Right lobe of liver (tissue), 6 donors: ENCODE data around the gene OR5B2. TPM values are rescaled to one million over a fixed set of nuclear protein-coding genes. Genes with fewer than 3 reads are reported as not detected.

Source experiments
- ATAC-seq, 4 donors: fragments of 200-7000 bp; cut with Tn5 transposase; one replicate each; pipeline ENCODE4 v1.9.1; 2020; ENCODE audit warnings: mild to moderate bottlenecking in 4 of 4, moderate library complexity in 4 of 4
- DNase-seq, 3 donors: peaks; one replicate each; pipeline ENCODE4 v3.0.0-alpha.2; 2020
- H3K27ac ChIP-seq, 3 donors: fragments of 200-600 bp; one replicate each; pipeline ENCODE4 v1.8.0; 2022
- H3K27me3 ChIP-seq, 2 donors: fragments of 200-600 bp; one replicate each; pipeline ENCODE4 v1.8.0; 2022
- H3K36me3 ChIP-seq, 4 donors: fragments of 200-600 bp; sonication (generic) in 1 of 4; one replicate each; pipeline versions ENCODE4 v1.5.1 to v1.8.0; 2017 to 2022; ENCODE audit warnings: control low read depth in 1 of 4
- H3K4me1 ChIP-seq, 4 donors: fragments of 200-600 bp; sonication (generic) in 1 of 4; one replicate each; pipeline versions ENCODE4 v1.5.1 to v1.8.0; 2017 to 2022; ENCODE audit warnings: control low read depth in 1 of 4
- H3K4me3 ChIP-seq, 3 donors: fragments of 200-600 bp; one replicate each; pipeline ENCODE4 v1.8.0; 2022
- H3K9me3 ChIP-seq, 4 donors: fragments of 200-600 bp; sonication (generic) in 1 of 4; one replicate each; pipeline versions ENCODE4 v1.5.1 to v1.8.0; 2017 to 2022; ENCODE audit warnings: control low read depth in 1 of 4
- CTCF ChIP-seq, 4 donors: fragments of 200-600 bp in 3 of 4; fragments of 450-650 bp in 1 of 4; IDR thresholded peaks; one replicate each; pipeline versions ENCODE4 v1.5.1 to v1.8.0; 2016 to 2022; ENCODE audit warnings: antibody characterized with exemption in 4 of 4, mild to moderate bottlenecking in 2 of 4
- POLR2A ChIP-seq: fragments of 450-650 bp; IDR thresholded peaks from one replicate; pipeline ENCODE4 v1.6.1; 2017; ENCODE audit warnings: antibody characterized with exemption, mild to moderate bottlenecking
- WGBS: methylation state at CpG from one replicate; pipeline ENCODE4 v1.1.6; 2018; ENCODE audit warnings: low coverage, low lambda C conversion rate; ENCODE audit not compliant: insufficient coverage; ENCODE audit errors: missing lambda C conversion rate; 5-methylcytosine and 5-hydroxymethylcytosine counted together
- intact Hi-C, 2 donors: fragments of 100-400 bp; cut with DNase I; formaldehyde crosslinking; loops; one replicate each; pipeline versions ENCODE4 v1.11.2 to v1.14.1; 2022
- total RNA-seq, 6 experiments: library from RNA; depleted of rRNA in 2 of 6; stranded (reverse); fragments of >200 nt in 2 of 6; fragmentation: NEBNext Ultra II Directional in 3 of 6; extraction: Animal tissue kit (Norgen Biotek cat#: 25700) in 3 of 6; gene quantifications; one replicate each; pipeline versions ENCODE4 v1.1.0 to v1.2.4, GENCODE V29; 2016 to 2023
- donor health status: DM: no; HTN: yes; CAD: no.
- donor health status: DM: no; HTN: no; CAD: no.
- donor health status: DM: no; HTN: no; CAD: no.
- donor health status: DM: no; HTN: yes; CAD: no.
- donor health status: DM: no; HTN: yes; CAD: no.

OR5B2 gene
- total RNA-seq, 6 experiments from 2014 or later, result not detected

DNA sequence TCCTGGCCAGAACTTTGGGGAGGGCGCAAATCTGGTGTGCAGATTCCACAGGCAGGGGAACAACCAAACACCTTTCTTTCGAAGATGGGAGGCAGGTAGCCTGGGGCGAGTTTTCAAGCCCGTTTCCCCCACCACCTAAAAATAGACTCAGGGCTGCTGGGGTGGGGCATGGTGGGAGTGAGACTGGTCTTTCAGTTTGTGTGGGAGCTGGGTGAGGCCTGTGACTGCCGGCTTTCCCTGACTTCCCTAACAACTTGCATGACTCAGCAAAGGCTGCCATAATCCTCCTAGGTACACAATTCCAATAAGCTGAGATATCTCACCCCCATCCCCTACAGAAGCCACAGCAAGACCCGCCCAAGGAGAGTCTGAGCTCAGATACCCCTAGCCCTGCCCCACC is 18.4 kb upstream of the OR5B2 start:
- no peaks in the 10 kb centered on the region for H3K27me3 ChIP-seq
- no peak overlapping the region for H3K27ac ChIP-seq
- H3K9me3 ChIP-seq, result no peaks in the 10 kb centered on the region
- ATAC-seq (no peak), DNase-seq (no peak)
- no peaks in the 10 kb centered on the region for H3K36me3 ChIP-seq
- TF ChIP-seq CTCF (IDR thresholded peaks at IDR 0.05) (no peak), POLR2A (no peak)
- no peaks in the 10 kb centered on the region for H3K4me1 ChIP-seq
- intact Hi-C loops, result no loop called here
- 0% methylated on average over 1 of the region's 6 CpGs for WGBS
- no peak overlapping the region for H3K4me3 ChIP-seq

DNA sequence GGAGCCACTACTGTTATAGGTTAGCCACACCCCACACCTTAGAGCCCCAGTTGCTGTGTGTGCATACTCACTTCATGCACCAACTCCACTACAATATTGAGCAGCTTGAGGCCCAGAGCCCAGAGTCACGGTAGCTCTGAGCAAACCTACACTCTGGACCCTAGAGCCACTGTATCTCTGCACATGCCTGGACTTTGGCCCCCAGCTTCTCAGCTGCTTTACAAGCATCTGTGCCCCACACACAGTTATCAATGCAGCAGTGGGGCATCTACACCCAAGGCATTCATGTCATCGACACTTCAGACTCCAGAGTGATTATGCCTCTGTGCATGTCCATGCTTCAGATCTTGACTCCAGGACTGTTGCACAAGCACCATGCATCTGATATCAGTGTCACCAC is 16.4 kb upstream of the OR5B2 start:
- intact Hi-C loops, result no loop called here
- no peaks in the 10 kb centered on the region for H3K4me1 ChIP-seq
- TF ChIP-seq CTCF (IDR thresholded peaks at IDR 0.05) (no peak), POLR2A (no peak)
- no peak overlapping the region for H3K4me3 ChIP-seq
- no peaks in the 10 kb centered on the region for H3K27me3 ChIP-seq
- ATAC-seq, result no peak
- H3K36me3 ChIP-seq, result no peaks in the 10 kb centered on the region
- WGBS, result 60% methylated on average over 1 of the region's 2 CpGs
- DNase-seq, result no peak
- no peaks in the 10 kb centered on the region for H3K9me3 ChIP-seq
- no peak overlapping the region for H3K27ac ChIP-seq

DNA sequence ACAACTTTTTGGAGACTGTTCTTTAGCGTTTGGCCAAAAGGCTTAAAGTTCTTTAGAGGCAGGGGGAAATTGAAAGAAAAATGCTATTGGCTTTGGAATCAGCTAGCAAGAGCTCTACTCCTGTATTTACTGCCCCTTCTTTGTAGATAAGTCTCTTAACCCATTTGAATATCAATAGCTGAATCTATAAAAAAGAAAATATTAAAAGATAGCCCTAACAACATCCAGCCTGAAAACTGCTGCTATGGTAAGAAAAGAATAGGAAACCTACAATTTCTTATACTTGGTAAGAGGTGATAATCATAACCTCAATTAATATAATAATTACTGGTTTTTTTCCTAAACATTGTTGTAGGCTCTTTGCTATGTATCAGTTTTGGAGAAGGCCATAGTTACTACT is 14.2 kb upstream of the OR5B2 start, which contains the start of gene OR5B12:
Gene OR5B12, minus strand, starts transcription at position 101 of the 400 bp plus-strand sequence. CDS start 2,085 bp downstream, outside the sequence.
- H3K9me3 ChIP-seq, result no peaks in the 10 kb centered on the region
- DNase-seq (no peak), ATAC-seq (no peak)
- no peaks in the 10 kb centered on the region for H3K36me3 ChIP-seq
- no peak for TF ChIP-seq CTCF (IDR thresholded peaks at IDR 0.05)
- TF ChIP-seq POLR2A, result no peak
- H3K4me1 ChIP-seq, result no peaks in the 10 kb centered on the region
- whole genome bisulfite sequencing, result 50% methylated on average over 1 of the region's 1 CpG
- intact Hi-C loops, result no loop called here
- H3K4me3 ChIP-seq, result no peak within 1 kb of the TSS
- no peak within 1 kb of the TSS for H3K27ac ChIP-seq
- no peaks in the 10 kb centered on the region for H3K27me3 ChIP-seq

DNA sequence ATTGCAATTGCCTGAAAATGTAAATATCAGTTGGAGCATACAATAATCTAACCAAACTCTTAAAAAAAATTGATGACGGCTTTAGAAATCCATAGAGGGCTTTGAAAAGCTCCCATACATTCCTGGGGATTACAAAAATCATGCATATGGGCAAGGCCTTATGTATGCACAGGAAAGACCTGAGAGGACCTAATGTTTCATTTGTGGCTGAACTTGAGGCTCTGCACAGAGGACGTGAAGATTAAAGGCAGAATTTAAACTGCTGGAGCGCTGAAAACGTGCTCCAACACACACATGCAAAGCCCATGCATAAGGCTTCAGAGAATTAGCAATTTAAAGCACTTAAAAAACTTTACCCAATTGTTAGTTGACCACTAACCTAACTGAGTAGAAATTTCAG is 10.6 kb upstream of the OR5B2 start:
- Histone ChIP-seq H3K36me3 (no peaks in the 10 kb centered on the region), H3K27ac (no peak overlapping the region), H3K9me3 (no peaks in the 10 kb centered on the region), H3K4me1 (no peaks in the 10 kb centered on the region), H3K27me3 (no peaks in the 10 kb centered on the region), H3K4me3 (no peak overlapping the region)
- no peak for TF ChIP-seq CTCF (IDR thresholded peaks at IDR 0.05)
- no peak for TF ChIP-seq POLR2A
- intact Hi-C loops, result no loop called here
- DNase-seq (no peak), ATAC-seq (no peak)
- 10% methylated on average over 4 of the region's 4 CpGs for WGBS

DNA sequence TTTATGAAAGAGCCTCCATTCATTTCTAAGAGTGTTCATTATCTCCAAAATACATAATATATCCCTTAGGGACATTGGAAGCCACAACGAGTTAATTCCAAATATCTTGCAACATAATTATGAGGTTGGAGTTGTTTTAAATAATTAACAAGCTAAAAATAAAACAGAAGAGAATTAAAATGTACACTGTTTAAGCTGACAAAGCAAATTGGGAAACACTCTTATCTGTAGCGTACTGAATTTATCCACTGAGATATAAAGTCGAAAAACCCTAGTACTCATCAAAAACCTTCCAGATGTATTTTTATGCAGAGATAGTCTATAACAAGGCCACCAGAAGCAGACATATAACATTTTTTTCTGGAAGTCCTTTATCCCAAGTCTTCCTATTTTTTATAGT is 6.3 kb upstream of the OR5B2 start:
- Histone ChIP-seq H3K9me3 (no peaks in the 10 kb centered on the region), H3K36me3 (no peaks in the 10 kb centered on the region), H3K4me3 (no peak overlapping the region), H3K4me1 (no peaks in the 10 kb centered on the region), H3K27ac (no peak overlapping the region), H3K27me3 (no peaks in the 10 kb centered on the region)
- no peak for TF ChIP-seq CTCF (IDR thresholded peaks at IDR 0.05)
- TF ChIP-seq POLR2A, result no peak
- WGBS, result 56% methylated on average over 3 of the region's 3 CpGs
- ATAC-seq, result no peak
- DNase-seq, result no peak
- intact Hi-C loops, result no loop called here
